ENCODE results near the gene MBP.

The MBP gene

GRCh38 chr18:77059294-77059916 lies 73.2 kb downstream of the MBP start:
- Mint-ChIP-seq H3K4me1 (ENCODE audit: low read depth) (peaks cover 86% of the 10 kb centered on the region), H3K27ac (no peak overlapping the region), H3K9me3 (no peaks in the 10 kb centered on the region), H3K27me3 (no peaks in the 10 kb centered on the region), H3K36me3 (ENCODE audit: low read depth) (peaks cover 46% of the 10 kb centered on the region), H3K4me3 (no peak overlapping the region)

- Mint-ChIP-seq H3K36me3 (ENCODE audit: low read depth) (peaks cover 36% of the 10 kb centered on the region), H3K4me1 (ENCODE audit: low read depth) (peaks cover 86% of the 10 kb centered on the region), H3K27me3 (no peaks in the 10 kb centered on the region), H3K4me3 (no peak overlapping the region), H3K27ac (no peak overlapping the region), H3K9me3 (no peaks in the 10 kb centered on the region)
Observed at GRCh38 chr18:77058290-77058835, 74.2 kb downstream of the MBP start.

GRCh38 chr18:77057006-77057395 lies 75.6 kb downstream of the MBP start:
- peaks cover 24% of the 10 kb centered on the region for H3K36me3 Mint-ChIP-seq (ENCODE audit: low read depth)
- peak overlapping the region; percentile 50 for H3K4me3 Mint-ChIP-seq
- peaks cover 80% of the 10 kb centered on the region for H3K4me1 Mint-ChIP-seq (ENCODE audit: low read depth)
- H3K9me3 Mint-ChIP-seq = no peaks in the 10 kb centered on the region
- H3K27me3 Mint-ChIP-seq = no peaks in the 10 kb centered on the region
- peak overlapping the region; percentile 95 for H3K27ac Mint-ChIP-seq

GRCh38 chr18:77056344-77057005 lies 76.1 kb downstream of the MBP start:
- Mint-ChIP-seq H3K9me3 (no peaks in the 10 kb centered on the region), H3K36me3 (ENCODE audit: low read depth) (peaks cover 20% of the 10 kb centered on the region), H3K27ac (peak overlapping the region; percentile 95), H3K4me1 (ENCODE audit: low read depth) (peaks cover 77% of the 10 kb centered on the region), H3K4me3 (peak overlapping the region; percentile 55), H3K27me3 (no peaks in the 10 kb centered on the region)

GRCh38 chr18:77055429-77056300 lies 76.9 kb downstream of the MBP start:
- Mint-ChIP-seq H3K36me3 (ENCODE audit: low read depth) (peaks cover 14% of the 10 kb centered on the region), H3K4me3 (peak overlapping the region; percentile 85), H3K4me1 (ENCODE audit: low read depth) (peaks cover 70% of the 10 kb centered on the region), H3K27ac (peak overlapping the region; percentile 95), H3K27me3 (no peaks in the 10 kb centered on the region), H3K9me3 (no peaks in the 10 kb centered on the region)

- peaks cover 14% of the 10 kb centered on the region for H3K36me3 Mint-ChIP-seq (ENCODE audit: low read depth)
- peaks cover 64% of the 10 kb centered on the region for H3K4me1 Mint-ChIP-seq (ENCODE audit: low read depth)
- H3K4me3 Mint-ChIP-seq = peak overlapping the region; percentile 85
- H3K27ac Mint-ChIP-seq = peak overlapping the region; percentile 95
- H3K27me3 Mint-ChIP-seq = no peaks in the 10 kb centered on the region
- H3K9me3 Mint-ChIP-seq = no peaks in the 10 kb centered on the region
Observed at GRCh38 chr18:77054606-77055428, 77.8 kb downstream of the MBP start.

- Mint-ChIP-seq H3K4me1 (ENCODE audit: low read depth) (peaks cover 61% of the 10 kb centered on the region), H3K27me3 (no peaks in the 10 kb centered on the region), H3K9me3 (no peaks in the 10 kb centered on the region), H3K36me3 (ENCODE audit: low read depth) (peaks cover 10% of the 10 kb centered on the region), H3K4me3 (peak overlapping the region; percentile 85), H3K27ac (peak overlapping the region; percentile 95)
Observed at GRCh38 chr18:77054288-77054605, 78.3 kb downstream of the MBP start.

- Mint-ChIP-seq H3K36me3 (ENCODE audit: low read depth) (peaks cover 6% of the 10 kb centered on the region), H3K9me3 (no peaks in the 10 kb centered on the region), H3K4me1 (ENCODE audit: low read depth) (peaks cover 56% of the 10 kb centered on the region), H3K4me3 (peak overlapping the region; percentile 85), H3K27ac (peak overlapping the region; percentile 95), H3K27me3 (no peaks in the 10 kb centered on the region)
Observed at GRCh38 chr18:77053616-77054287, 78.8 kb downstream of the MBP start.

GRCh38 chr18:77052983-77053309 lies 79.6 kb downstream of the MBP start:
- peak overlapping the region; percentile 95 for H3K27ac Mint-ChIP-seq

GRCh38 chr18:77052297-77052982 lies 80.1 kb downstream of the MBP start:
- Mint-ChIP-seq H3K27me3 (no peaks in the 10 kb centered on the region), H3K27ac (peak overlapping the region; percentile 95), H3K9me3 (no peaks in the 10 kb centered on the region), H3K4me1 (ENCODE audit: low read depth) (peaks cover 54% of the 10 kb centered on the region), H3K36me3 (ENCODE audit: low read depth) (peaks cover 11% of the 10 kb centered on the region), H3K4me3 (no peak overlapping the region)

More at GRCh38 chr18:77052983-77053309, 79.6 kb downstream of the MBP start:
- peaks cover 55% of the 10 kb centered on the region for H3K4me1 Mint-ChIP-seq (ENCODE audit: low read depth)
- H3K27me3 Mint-ChIP-seq = no peaks in the 10 kb centered on the region
- H3K36me3 Mint-ChIP-seq (ENCODE audit: low read depth) = peaks cover 8% of the 10 kb centered on the region
- H3K4me3 Mint-ChIP-seq = no peak overlapping the region
- H3K9me3 Mint-ChIP-seq = no peaks in the 10 kb centered on the region

GRCh38 chr18:77051581-77052296 lies 80.8 kb downstream of the MBP start:
- H3K36me3 Mint-ChIP-seq (ENCODE audit: low read depth) = peaks cover 11% of the 10 kb centered on the region
- H3K4me3 Mint-ChIP-seq = no peak overlapping the region
- peak overlapping the region; percentile 55 for H3K27ac Mint-ChIP-seq
- peaks cover 47% of the 10 kb centered on the region for H3K4me1 Mint-ChIP-seq (ENCODE audit: low read depth)
- no peaks in the 10 kb centered on the region for H3K27me3 Mint-ChIP-seq
- H3K9me3 Mint-ChIP-seq = no peaks in the 10 kb centered on the region

- Mint-ChIP-seq H3K36me3 (ENCODE audit: low read depth) (peaks cover 11% of the 10 kb centered on the region), H3K4me3 (no peak overlapping the region)
Observed at GRCh38 chr18:77049938-77050337, 82.6 kb downstream of the MBP start.

GRCh38 chr18:77047803-77048419 lies 84.7 kb downstream of the MBP start:
- H3K4me3 Mint-ChIP-seq = no peak overlapping the region
- H3K4me1 Mint-ChIP-seq (ENCODE audit: low read depth) = peaks cover 15% of the 10 kb centered on the region
- no peak overlapping the region for H3K27ac Mint-ChIP-seq
- no peaks in the 10 kb centered on the region for H3K9me3 Mint-ChIP-seq
- no peaks in the 10 kb centered on the region for H3K27me3 Mint-ChIP-seq
- H3K36me3 Mint-ChIP-seq (ENCODE audit: low read depth) = peaks cover 16% of the 10 kb centered on the region

More at GRCh38 chr18:77049938-77050337, 82.6 kb downstream of the MBP start:
- Mint-ChIP-seq H3K4me1 (ENCODE audit: low read depth) (peaks cover 32% of the 10 kb centered on the region), H3K27ac (no peak overlapping the region), H3K27me3 (no peaks in the 10 kb centered on the region), H3K9me3 (no peaks in the 10 kb centered on the region)
